NCI-H1105 treated with DMSO at 0.1 percent for 48 hours (cell line): ENCODE results near the gene ASPM.
"Not testable (repeated sequence)": the region's sequence is repeated elsewhere in the genome, so short reads cannot be mapped to it uniquely, and the experiment has no call there.

Experiments used
- DNase-seq: peaks from one replicate; lab custom pipeline; 2025; lab: John Stamatoyannopoulos, UW

ASPM gene

DNA sequence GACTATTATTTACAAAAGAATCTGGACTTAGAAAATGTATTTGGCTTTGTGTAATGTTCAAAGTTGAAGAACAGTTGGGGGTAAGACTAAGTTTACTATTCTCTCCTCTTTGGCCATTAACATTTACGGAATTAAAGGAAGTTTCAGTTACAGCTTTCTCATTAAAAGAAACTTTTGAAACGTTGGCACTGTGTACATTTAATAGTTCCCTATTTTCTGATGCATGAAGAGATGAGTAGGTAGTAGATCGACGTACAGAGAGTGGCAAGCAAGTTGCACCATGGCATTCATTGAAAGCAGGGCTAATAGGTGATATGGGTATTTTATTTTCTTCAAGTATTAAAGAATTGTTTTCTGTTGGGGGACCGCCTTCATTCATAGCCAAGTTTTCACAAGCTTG, 3.2 kb downstream of the ASPM start:
- DNase-seq: no peak

DNA sequence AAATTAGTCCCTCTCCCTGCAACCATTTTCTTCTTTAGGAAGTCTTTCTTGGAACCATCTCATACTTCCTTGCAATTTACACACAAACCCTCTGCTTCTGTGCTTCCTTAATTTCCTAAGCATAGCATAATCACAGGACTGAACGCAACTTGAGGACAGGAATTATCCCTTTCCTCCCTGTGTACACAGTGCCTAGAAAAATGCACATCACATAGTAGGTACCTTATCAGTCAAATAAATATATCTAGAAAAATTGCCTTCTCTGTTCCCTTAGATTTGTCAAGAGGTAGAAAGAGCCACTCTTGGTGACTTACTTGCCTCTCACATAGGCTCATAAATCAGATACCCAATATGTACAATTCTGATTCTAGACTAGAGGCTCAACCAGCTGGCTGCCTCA, 4.9 kb downstream of the ASPM start:
- no peak for DNase-seq

DNA sequence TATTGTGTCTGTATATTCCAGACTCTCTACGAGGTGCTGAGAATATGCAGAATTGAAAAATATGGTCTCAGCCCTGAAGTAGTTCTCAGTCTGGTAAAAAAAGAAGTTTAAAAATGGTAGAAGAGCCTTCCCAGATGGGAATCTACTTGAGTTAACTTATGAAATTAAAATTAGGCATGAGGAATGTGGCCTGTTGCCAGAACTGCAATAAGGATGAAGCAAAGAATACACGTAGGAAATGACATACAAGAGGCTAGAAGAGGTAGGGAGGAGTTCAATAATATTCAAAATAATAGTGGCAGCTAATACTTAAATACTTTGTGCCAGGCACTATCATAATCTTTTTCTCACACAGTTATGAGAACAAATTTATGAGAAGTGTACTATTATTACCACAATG, 6.3 kb downstream of the ASPM start:
- no peak for DNase-seq

DNA sequence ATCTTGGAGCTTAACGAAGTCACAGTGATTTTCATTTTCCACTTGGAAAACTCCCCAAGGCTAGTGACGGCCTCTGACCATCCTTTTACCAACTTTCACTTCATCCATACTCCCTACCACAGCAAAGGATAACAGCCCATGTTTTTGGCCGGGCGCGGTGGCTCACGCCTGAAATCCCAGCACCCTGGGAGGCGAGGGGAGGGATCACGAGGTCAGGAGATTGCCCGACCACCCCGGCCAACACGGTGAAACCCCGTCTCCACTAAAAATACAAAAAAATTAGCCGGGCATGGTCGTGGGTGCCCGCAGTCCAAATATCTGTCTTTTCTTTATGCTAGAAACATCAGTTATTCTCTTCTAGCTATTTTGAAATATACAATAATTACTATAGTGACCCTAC, 7.3 kb downstream of the ASPM start:
- DNase-seq: no peak

DNA sequence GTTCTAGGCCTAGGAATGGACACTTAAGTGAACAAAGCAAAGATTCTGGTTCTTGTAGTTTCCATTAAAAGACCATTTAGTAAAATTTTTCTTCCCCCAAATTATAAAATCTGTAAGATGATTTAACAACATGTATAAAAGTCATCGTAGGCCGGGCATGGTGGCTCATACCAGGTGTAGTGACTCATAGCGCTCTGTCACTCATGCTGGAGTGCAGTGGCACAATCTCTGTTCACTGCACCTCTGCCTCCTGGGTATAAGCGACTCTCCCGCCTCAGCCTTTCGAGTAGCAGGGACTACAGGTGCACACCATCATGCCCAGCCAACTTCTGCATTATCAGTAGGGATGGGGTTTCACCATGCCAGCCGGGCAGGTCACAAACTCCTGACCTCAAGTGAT, 9.1 kb downstream of the ASPM start:
- no peak for DNase-seq

DNA sequence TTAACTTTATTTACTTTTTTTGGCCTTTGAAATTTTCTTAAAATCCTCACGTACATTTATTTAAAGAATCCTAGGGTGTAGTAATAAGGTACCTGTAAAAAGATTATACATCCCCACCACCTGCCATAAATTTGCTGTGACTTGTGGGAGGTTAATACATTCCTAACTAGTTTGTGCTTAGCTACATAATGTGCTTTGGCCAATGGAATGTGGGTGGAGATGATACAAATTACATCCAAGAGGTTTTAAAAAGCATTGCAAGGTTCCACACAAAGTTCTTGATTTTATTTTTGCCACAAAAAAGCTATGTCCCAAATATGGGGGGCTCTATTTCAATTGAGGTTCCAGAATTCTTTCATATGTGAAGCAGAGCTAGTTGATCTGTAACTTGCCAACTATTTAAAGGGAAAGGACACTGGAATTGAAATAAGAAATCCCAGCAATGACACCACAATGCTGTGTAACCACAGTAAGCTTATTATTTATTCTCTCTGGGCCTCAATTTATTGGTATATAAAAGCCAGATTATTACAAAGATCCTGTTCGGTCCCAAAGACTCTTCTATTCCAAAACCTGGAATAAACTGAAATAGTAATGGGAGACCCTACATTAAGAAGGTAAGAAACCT, 15.7 kb downstream of the ASPM start:
- DNase-seq: no peak

DNA sequence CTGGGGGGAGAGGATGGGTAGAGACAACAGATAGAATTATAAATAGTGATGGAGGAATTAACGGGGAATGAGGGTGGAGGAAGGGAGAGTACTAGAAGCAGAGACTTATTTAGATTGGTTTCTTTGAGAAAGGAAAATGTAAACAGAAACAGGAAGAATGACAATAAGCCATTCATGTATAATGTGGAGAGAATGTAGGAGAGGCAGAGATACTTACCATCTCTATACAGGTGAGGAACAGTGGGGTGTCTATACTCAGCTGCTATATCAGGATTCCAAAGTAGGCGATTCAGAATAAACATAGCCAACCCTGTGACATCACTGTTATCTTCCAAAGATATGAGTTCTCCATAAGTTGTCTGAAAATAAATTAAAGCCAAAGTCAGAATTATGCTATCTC, 16.8 kb downstream of the ASPM start:
- DNase-seq: no peak

GRCh38 chr1:197127246-197127912, 19.1 kb downstream of the ASPM start:
- no peak for DNase-seq

DNA sequence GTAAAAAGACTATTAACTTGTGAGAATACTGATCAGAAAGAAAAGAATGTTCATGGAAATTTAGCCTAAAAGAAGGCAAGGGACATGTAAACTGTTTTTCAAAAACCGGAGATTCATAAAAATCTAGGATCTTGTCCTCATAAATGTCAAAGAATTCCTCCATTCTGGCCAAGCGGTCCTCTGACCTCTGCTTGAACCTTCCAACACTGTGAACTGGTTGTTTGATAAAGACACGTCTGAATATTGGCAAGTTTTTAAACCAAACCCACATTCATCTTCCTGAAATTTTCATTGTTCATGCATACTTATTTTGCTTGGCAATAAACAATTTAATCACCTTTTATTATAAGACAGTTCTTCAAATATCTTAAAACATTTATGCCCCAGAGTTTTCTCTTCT, 19.8 kb downstream of the ASPM start:
- no peak for DNase-seq

- no peak for DNase-seq
Measured at GRCh38 chr1:197124376-197124775, 22.1 kb downstream of the ASPM start.

DNA sequence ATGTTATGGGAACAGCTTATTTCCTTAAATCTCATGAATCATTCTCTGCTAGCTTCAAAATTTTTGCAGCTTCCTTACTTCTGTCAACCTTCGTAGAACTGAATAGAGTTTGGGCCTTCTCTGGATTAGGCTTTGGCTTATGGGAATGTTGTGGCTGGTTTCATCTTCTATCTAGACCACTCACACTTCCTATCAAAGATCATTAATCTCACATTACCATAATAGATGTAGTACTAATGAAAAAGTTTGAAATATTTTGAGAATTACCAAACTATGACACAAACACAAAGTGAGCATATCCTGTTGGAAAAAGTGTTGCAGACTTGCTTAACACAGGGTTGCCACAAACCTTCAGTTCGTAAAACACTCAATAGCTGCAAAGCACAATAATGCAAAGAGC, 30.3 kb downstream of the ASPM start:
- no peak for DNase-seq

DNA sequence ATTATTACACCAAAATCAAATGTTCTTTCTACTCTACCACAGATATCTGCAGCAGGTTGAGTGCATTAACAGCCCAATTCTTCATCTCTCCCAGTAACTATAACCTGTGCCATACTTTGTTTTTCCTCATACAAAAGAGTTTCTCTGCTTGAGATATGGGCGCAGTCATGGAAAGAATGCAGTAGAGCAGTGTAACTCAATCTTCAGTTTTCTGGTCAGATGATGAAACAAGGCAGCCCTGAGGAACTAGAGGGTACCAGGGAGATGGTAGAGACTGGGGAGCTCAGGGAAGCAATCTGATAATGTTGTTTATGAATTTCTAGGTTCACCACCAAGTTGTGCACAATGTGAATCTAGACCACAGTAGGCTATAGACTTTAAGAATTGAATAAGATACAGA, 39.6 kb downstream of the ASPM start:
- no peak for DNase-seq

GRCh38 chr1:197103300-197103699, 43.2 kb downstream of the ASPM start:
- no peak for DNase-seq

DNA sequence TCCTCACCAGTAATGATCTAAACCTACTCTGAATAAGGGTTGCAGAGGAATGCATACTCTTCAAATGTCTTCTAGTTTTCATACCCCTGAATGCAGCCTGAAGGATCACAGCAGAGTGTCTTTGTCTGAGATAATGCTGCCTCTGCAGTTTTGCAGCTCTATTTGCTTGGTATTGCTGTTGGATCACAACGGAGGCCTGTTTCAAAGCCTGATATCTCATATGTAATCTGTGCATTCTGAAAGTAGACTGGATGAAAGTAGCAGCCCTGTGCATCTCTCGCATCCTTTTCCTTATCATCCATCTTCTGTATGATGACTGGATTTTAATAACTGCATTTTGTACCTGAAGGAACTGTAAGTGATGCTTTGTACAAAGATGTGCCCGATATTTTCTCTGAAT, 44.5 kb downstream of the ASPM start:
- DNase-seq: no peak

DNA sequence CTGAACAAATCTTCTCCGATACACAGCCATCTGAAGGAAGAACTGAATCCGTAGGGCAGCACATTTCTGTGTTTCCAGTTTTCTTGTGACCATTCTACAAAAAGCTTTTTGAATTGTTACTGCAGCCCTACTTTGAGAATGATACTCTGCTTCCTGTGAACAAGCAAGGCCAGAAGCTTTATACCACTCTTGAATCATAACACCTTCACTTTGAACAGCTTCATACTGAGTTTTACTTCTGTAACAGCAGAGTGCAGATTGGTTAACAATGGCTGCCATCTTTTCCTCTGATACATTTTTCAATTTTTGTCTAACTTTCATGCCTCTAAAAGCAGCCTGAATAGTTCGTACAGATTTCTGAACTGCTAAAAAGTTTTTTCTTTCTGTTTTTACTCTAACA, 45.8 kb downstream of the ASPM start:
- DNase-seq: no peak

DNA sequence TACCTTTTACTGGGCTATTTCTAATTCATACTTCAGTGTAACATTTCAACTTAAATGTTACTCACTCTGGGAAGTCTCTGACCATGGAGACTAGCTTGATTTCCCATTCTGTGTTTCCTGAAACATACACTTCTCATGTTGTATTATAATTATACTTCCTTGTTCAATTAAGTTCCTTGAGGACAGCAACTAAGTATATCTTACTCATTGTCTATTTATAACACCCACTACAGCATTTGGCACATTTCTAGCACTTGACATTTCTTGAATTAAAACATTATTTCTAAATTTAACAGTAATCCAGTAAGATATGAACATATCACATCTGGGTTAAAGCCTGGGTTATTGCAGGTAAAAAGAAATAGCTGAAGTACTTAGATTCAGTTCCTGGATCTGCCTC, 47.0 kb downstream of the ASPM start:
- DNase-seq: no peak

GRCh38 chr1:197096971-197097370, 49.5 kb downstream of the ASPM start:
- not testable (repeated sequence) for DNase-seq

DNA sequence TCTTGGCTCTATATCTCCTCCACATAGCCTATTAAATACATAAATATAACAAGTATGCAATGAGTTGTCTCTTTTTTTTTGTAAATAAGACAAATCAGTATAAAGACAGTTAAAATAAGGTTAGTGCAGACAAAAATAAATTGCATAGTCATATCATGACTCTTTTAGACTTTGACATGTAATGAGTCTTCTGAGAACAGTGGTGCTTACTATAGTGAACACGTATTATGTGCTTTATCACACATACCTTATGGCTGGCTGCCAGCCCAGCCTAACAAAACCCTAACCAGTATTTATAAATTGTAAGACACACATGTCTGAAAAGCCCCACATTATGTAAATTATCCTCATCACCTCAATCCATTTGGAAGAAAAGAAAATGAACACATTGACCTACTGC, 50.3 kb downstream of the ASPM start:
- DNase-seq: no peak

DNA sequence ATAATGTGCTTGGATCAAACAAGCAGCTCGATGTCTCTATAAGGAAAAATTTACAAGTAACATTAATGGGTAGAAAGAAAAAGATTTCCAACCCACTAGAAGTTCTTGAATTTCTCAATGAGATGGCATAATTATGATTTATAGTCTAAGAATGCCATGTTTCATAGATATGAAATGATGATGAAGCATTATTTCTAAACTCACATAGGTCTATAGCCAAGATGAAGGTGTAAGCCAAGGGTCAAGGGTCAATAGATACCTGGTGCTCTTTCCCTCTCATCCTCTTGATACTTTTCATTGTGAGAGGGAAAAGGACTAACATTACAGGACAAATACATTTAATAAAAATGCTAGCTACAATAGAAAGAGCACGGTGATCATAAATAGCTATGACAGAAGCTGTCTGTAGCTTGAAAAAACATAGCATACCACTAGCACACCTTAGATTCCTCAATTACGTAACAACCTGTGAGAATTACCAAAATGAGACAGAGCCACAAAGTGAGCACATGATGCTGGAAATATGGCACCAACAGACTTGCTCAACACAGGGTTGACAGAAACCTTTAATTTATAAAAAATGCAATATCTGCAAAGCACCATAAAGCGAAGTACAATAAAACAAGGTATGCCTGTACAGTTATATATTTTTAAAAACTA, 53.1 kb downstream of the ASPM start:
- no peak for DNase-seq

DNA sequence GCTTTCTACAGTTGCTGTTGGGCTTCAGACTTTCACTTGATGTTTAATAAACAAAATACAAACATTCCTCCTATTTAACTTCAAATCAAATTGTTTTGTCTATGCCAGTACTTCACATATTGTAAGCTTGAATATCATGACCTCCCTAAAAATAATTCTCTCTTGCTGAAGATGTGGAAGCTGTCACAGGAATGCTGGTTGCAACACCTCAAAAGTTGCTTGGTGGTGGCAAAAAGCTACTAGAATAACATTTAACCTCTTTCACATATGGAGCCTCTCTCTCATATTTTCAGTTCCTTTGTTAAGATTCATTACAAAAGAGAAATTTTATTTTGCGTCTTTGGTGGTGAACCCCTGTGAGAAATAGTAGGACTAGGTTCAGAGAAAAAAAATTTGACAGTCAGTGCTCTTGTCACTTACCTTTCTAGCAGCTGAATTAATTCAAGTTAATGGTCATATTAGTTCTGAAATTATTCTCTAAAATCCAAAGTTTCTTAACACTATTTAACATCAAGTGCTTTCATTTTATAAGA, 53.9 kb downstream of the ASPM start:
- DNase-seq: no peak

GRCh38 chr1:197083474-197083873, 63.0 kb downstream of the ASPM start:
- DNase-seq: no peak

DNA sequence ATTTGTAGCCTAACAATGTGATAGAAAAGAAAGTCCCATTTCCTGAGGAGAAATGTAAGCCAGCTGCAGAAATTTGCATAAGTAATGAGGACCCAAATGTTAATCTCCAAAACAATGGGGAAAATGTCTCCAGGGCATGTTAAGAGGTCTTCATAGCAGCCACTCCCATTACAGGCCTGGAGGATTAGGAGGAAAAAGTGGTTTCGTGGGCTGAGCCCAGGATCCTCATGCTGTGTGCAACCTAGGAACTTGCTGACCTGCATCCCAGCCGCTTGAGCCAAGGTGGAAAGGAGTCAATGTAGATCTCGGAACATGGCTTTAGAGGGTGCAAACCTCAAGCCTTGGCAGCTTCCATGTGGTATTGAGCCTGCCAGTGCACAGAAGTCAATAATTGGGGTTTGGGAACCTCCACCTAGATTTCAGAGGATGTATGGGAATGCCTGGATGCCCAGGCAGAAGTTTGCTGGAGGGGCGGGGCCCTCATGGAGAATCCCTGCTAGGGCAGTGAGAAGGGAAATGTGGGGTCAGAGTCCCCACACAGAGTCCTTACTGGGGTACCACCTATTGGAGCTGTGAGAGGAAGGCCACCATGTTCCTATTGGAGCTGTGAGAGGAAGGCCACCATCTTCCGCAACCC, 65.2 kb downstream of the ASPM start:
- no peak for DNase-seq

GRCh38 chr1:197080323-197080722, 66.1 kb downstream of the ASPM start:
- DNase-seq: no peak
